ENCODE measurements around the gene PRKCQ. TPM values are rescaled to one million over a fixed set of nuclear protein-coding genes. Genes with fewer than 3 reads are reported as not detected.
A peak's percentile ranks its signal among the peaks of the same experiment; 100 is the strongest.

The PRKCQ gene
- total RNA-seq, 2 donors from 2014 or later: 42.9 to 49.2 TPM

GRCh38 chr10:6607182-6607581, 27.1 kb upstream of the PRKCQ start:
- Mint-ChIP-seq H3K27me3 (ENCODE audit: low read depth) (no peaks in the 10 kb centered on the region), H3K27ac (peak overlapping the region; percentile 91), H3K36me3 (ENCODE audit: insufficient read depth in 2 of 2) (peaks cover 9 to 13% of the 10 kb centered on the region in 2 donors), H3K4me1 (ENCODE audit: low read depth) (peaks cover 65% of the 10 kb centered on the region), H3K9me3 (peaks cover 3 to 6% of the 10 kb centered on the region in 2 donors), H3K4me3 (peak overlapping the region; percentile 51 to 69)
- ATAC-seq (replicated peaks in 1 of 2) (peak; percentile 98), DNase-seq (peak; percentile 62 to 64)

- no peaks in the 10 kb centered on the region for H3K27me3 Mint-ChIP-seq (ENCODE audit: low read depth)
- H3K36me3 Mint-ChIP-seq (ENCODE audit: insufficient read depth in 2 of 2): peaks cover 13 to 20% of the 10 kb centered on the region in 2 donors
- H3K4me1 Mint-ChIP-seq (ENCODE audit: low read depth): peaks cover 73% of the 10 kb centered on the region
- H3K27ac Mint-ChIP-seq: no peak overlapping the region
- ATAC-seq (replicated peaks in 1 of 2) (no peak), DNase-seq (no peak)
- H3K9me3 Mint-ChIP-seq: peaks cover 9 to 10% of the 10 kb centered on the region in 2 donors
- H3K4me3 Mint-ChIP-seq: no peak overlapping the region
Measured at GRCh38 chr10:6603142-6604125, 23.4 kb upstream of the PRKCQ start.

- no peak for ATAC-seq (replicated peaks in 1 of 2)
- H3K4me1 Mint-ChIP-seq (ENCODE audit: low read depth): peaks cover 73% of the 10 kb centered on the region
- peaks cover 6 to 7% of the 10 kb centered on the region in 2 donors for H3K9me3 Mint-ChIP-seq
- no peak overlapping the region for H3K4me3 Mint-ChIP-seq
- peaks cover 12 to 16% of the 10 kb centered on the region in 2 donors for H3K36me3 Mint-ChIP-seq (ENCODE audit: insufficient read depth in 2 of 2)
- no peak overlapping the region for H3K27ac Mint-ChIP-seq
- H3K27me3 Mint-ChIP-seq (ENCODE audit: low read depth): no peaks in the 10 kb centered on the region
- no peak for DNase-seq
Measured at GRCh38 chr10:6602700-6603084, 22.6 kb upstream of the PRKCQ start.

GRCh38 chr10:6602026-6602699, 22.1 kb upstream of the PRKCQ start:
- Mint-ChIP-seq H3K4me3 (peak overlapping the region in 1 of 2 donors; percentile 54), H3K4me1 (ENCODE audit: low read depth) (peaks cover 73% of the 10 kb centered on the region)
- no peak for DNase-seq

GRCh38 chr10:6601246-6601805, 21.2 kb upstream of the PRKCQ start:
- Mint-ChIP-seq H3K9me3 (peaks cover 6 to 7% of the 10 kb centered on the region in 2 donors), H3K4me3 (peak overlapping the region; percentile 46 to 71), H3K4me1 (ENCODE audit: low read depth) (peaks cover 73% of the 10 kb centered on the region), H3K27me3 (ENCODE audit: low read depth) (no peaks in the 10 kb centered on the region), H3K27ac (no peak overlapping the region), H3K36me3 (ENCODE audit: insufficient read depth in 2 of 2) (peaks cover 10 to 16% of the 10 kb centered on the region in 2 donors)
- ATAC-seq (replicated peaks in 1 of 2) (no peak), DNase-seq (no peak)

More at GRCh38 chr10:6602026-6602699, 22.1 kb upstream of the PRKCQ start:
- no peak for ATAC-seq (replicated peaks in 1 of 2)
- peak overlapping the region; percentile 70 for H3K27ac Mint-ChIP-seq
- no peaks in the 10 kb centered on the region for H3K27me3 Mint-ChIP-seq (ENCODE audit: low read depth)
- H3K36me3 Mint-ChIP-seq (ENCODE audit: insufficient read depth in 2 of 2): peaks cover 10 to 16% of the 10 kb centered on the region in 2 donors
- peaks cover 6 to 7% of the 10 kb centered on the region in 2 donors for H3K9me3 Mint-ChIP-seq

- H3K27me3 Mint-ChIP-seq (ENCODE audit: low read depth): no peaks in the 10 kb centered on the region
- H3K9me3 Mint-ChIP-seq: peaks cover 6 to 7% of the 10 kb centered on the region in 2 donors
- peak overlapping the region; percentile 27 to 57 for H3K4me3 Mint-ChIP-seq
- H3K4me1 Mint-ChIP-seq (ENCODE audit: low read depth): peaks cover 78% of the 10 kb centered on the region
- H3K27ac Mint-ChIP-seq: peak overlapping the region; percentile 10
- H3K36me3 Mint-ChIP-seq (ENCODE audit: insufficient read depth in 2 of 2): peaks cover 10 to 16% of the 10 kb centered on the region in 2 donors
- DNase-seq (no peak), ATAC-seq (replicated peaks in 1 of 2) (peak; percentile 67 to 69)
Measured at GRCh38 chr10:6600224-6600987, 20.3 kb upstream of the PRKCQ start.

GRCh38 chr10:6598679-6599078, 18.6 kb upstream of the PRKCQ start:
- H3K27ac Mint-ChIP-seq: peak overlapping the region; percentile 10
- H3K36me3 Mint-ChIP-seq (ENCODE audit: insufficient read depth in 2 of 2): peaks cover 12 to 16% of the 10 kb centered on the region in 2 donors
- no peak for DNase-seq
- peak; percentile 30 to 36 for ATAC-seq (replicated peaks in 1 of 2)
- H3K4me3 Mint-ChIP-seq: peak overlapping the region; percentile 27 to 57
- H3K9me3 Mint-ChIP-seq: peaks cover 6 to 7% of the 10 kb centered on the region in 2 donors
- no peaks in the 10 kb centered on the region for H3K27me3 Mint-ChIP-seq (ENCODE audit: low read depth)
- peaks cover 93% of the 10 kb centered on the region for H3K4me1 Mint-ChIP-seq (ENCODE audit: low read depth)

GRCh38 chr10:6597478-6597877, 17.4 kb upstream of the PRKCQ start:
- Mint-ChIP-seq H3K36me3 (ENCODE audit: insufficient read depth in 2 of 2) (peaks cover 12 to 16% of the 10 kb centered on the region in 2 donors), H3K9me3 (peaks cover 6 to 7% of the 10 kb centered on the region in 2 donors), H3K4me3 (peak overlapping the region; percentile 64 to 86), H3K27me3 (ENCODE audit: low read depth) (no peaks in the 10 kb centered on the region), H3K4me1 (ENCODE audit: low read depth) (peaks cover 98% of the 10 kb centered on the region), H3K27ac (peak overlapping the region; percentile 79)
- DNase-seq (no peak), ATAC-seq (replicated peaks in 1 of 2) (peak; percentile 49 to 52)

- DNase-seq: no peak
- H3K36me3 Mint-ChIP-seq (ENCODE audit: insufficient read depth in 2 of 2): peaks cover 14 to 16% of the 10 kb centered on the region in 2 donors
- no peaks in the 10 kb centered on the region for H3K27me3 Mint-ChIP-seq (ENCODE audit: low read depth)
- H3K27ac Mint-ChIP-seq: peak overlapping the region; percentile 93
- H3K4me1 Mint-ChIP-seq (ENCODE audit: low read depth): peaks cover 98% of the 10 kb centered on the region
- no peak for ATAC-seq (replicated peaks in 1 of 2)
- peaks cover 6 to 7% of the 10 kb centered on the region in 2 donors for H3K9me3 Mint-ChIP-seq
- peak overlapping the region; percentile 71 to 83 for H3K4me3 Mint-ChIP-seq
Measured at GRCh38 chr10:6595499-6595898, 15.4 kb upstream of the PRKCQ start.

- H3K36me3 Mint-ChIP-seq (ENCODE audit: insufficient read depth in 2 of 2): peaks cover 9 to 19% of the 10 kb centered on the region in 2 donors
- H3K9me3 Mint-ChIP-seq: peaks cover 0 to 4% of the 10 kb centered on the region in 2 donors
- peak overlapping the region; percentile 70 to 72 for H3K4me3 Mint-ChIP-seq
- peaks cover 98% of the 10 kb centered on the region for H3K4me1 Mint-ChIP-seq (ENCODE audit: low read depth)
- H3K27ac Mint-ChIP-seq: peak overlapping the region; percentile 86
- H3K27me3 Mint-ChIP-seq (ENCODE audit: low read depth): no peaks in the 10 kb centered on the region
- ATAC-seq (replicated peaks in 1 of 2): peak; percentile 79 to 83
- peak in 1 of 2 donors; percentile 47 for DNase-seq
Measured at GRCh38 chr10:6593241-6593671, 13.2 kb upstream of the PRKCQ start.

- peaks cover 96% of the 10 kb centered on the region for H3K4me1 Mint-ChIP-seq (ENCODE audit: low read depth)
- H3K4me3 Mint-ChIP-seq: peak overlapping the region; percentile 70 to 72
- H3K27me3 Mint-ChIP-seq (ENCODE audit: low read depth): no peaks in the 10 kb centered on the region
- H3K36me3 Mint-ChIP-seq (ENCODE audit: insufficient read depth in 2 of 2): peaks cover 9 to 18% of the 10 kb centered on the region in 2 donors
- H3K27ac Mint-ChIP-seq: peak overlapping the region; percentile 86
- peaks cover 0 to 4% of the 10 kb centered on the region in 2 donors for H3K9me3 Mint-ChIP-seq
- no peak for DNase-seq
- ATAC-seq (replicated peaks in 1 of 2): peak; percentile 56 to 59
Measured at GRCh38 chr10:6592080-6592479, 12.0 kb upstream of the PRKCQ start.

GRCh38 chr10:6591668-6592067, 11.6 kb upstream of the PRKCQ start:
- ATAC-seq (replicated peaks in 1 of 2) (peak; percentile 12 to 26), DNase-seq (no peak)
- Mint-ChIP-seq H3K36me3 (ENCODE audit: insufficient read depth in 2 of 2) (peaks cover 10 to 18% of the 10 kb centered on the region in 2 donors), H3K9me3 (peaks cover 0 to 4% of the 10 kb centered on the region in 2 donors), H3K4me3 (peak overlapping the region; percentile 70 to 72), H3K27me3 (ENCODE audit: low read depth) (no peaks in the 10 kb centered on the region), H3K4me1 (ENCODE audit: low read depth) (peaks cover 96% of the 10 kb centered on the region), H3K27ac (peak overlapping the region; percentile 86)

All from activated T-cell treated with anti-CD3 and anti-CD28 coated beads, Interleukin-2, amount 50 U/mL, for 72 hours (primary cell).